SHP77 (cell line): ENCODE measurements around the gene UBAP2L.
"Not testable (repeated sequence)": the region's sequence is repeated elsewhere in the genome, so short reads cannot be mapped to it uniquely, and the experiment has no call there.

Experiments
- DNase-seq, 2 experiments: peaks; one replicate each; lab custom pipeline; 2025; lab: John Stamatoyannopoulos, UW

Gene UBAP2L

DNA sequence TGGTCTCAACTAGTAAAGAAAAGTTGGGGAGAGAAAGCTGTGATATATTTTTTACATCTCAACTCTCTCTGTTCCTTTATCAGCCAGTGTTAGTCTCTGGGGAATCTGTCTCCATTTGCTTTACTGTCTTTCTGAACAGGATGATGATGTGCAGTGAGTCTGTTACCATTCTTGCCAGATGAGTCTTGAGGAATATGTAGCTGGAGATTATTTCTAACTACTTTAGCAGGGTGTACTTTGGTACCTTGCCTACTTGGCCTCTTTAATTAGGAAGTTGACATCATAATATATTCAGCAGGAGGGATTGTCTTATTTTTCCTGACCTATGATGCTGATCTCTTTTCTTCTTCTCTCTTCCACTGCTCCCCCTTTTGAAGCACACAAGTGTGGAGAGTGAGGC lies 35.9 kb downstream of the UBAP2L start:
- DNase-seq = no peak

DNA sequence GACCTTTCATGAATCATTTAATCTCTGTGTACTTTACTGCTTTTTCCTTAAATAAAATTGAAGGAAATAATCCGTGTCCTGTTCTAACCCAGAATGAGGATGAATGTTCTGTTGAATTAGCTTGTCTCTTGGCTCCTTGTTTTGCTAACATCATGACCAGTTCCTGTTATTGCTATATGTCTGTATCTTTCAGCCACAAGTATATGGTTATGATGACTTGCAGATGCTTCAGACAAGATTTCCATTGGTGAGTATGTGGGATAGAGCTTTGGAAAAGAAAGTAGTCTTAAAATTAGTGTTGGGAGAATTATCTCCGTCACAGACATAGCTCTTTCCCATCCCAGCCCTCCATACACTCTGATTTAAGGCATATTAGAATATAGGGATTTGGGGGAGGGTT lies 38.0 kb downstream of the UBAP2L start:
- DNase-seq = no peak

GRCh38 chr1:154260127-154260526 lies 39.4 kb downstream of the UBAP2L start:
- DNase-seq = no peak

- DNase-seq = no peak
Observed at GRCh38 chr1:154263465-154264332, 42.9 kb downstream of the UBAP2L start.

DNA sequence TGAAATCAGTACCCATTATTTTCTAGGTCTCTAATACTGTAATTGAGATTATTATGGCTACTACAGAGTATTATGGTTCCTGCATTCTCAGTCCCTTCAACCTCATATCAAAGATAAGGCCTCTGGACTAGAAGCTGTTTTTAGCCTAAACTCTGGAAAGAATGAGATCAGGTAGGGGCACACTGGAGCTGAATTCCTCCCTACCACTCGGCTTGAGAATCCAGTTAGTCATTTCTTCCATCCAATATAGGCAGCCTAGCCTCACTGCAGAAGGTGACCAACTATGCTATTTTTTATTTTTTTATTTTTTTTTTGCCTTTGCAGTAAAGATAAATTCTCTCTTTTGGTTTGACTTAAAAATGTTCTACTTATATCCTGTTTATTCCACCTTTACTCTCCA lies 43.7 kb downstream of the UBAP2L start:
- DNase-seq = no peak

DNA sequence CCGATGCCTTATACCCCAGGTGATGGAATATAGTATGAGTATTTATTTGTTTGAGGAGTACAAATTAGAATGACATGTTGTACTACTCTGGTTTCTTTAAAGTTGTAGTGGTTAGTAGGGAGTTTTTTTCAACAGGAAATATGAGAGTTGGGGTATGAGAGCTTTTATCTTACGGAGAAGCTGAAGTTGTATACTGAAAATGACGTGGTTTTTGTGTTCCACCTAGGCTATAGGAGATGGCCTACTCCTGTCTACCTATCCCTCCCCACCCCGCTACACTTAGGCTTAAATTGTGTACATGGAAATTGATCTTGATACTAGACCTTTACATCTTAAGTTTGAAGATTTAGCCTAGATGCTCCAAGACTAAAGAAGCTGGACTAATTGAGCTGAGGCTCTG lies 44.8 kb downstream of the UBAP2L start:
- no peak for DNase-seq

- no peak for DNase-seq
Observed at GRCh38 chr1:154270833-154271232, 50.1 kb downstream of the UBAP2L start.

DNA sequence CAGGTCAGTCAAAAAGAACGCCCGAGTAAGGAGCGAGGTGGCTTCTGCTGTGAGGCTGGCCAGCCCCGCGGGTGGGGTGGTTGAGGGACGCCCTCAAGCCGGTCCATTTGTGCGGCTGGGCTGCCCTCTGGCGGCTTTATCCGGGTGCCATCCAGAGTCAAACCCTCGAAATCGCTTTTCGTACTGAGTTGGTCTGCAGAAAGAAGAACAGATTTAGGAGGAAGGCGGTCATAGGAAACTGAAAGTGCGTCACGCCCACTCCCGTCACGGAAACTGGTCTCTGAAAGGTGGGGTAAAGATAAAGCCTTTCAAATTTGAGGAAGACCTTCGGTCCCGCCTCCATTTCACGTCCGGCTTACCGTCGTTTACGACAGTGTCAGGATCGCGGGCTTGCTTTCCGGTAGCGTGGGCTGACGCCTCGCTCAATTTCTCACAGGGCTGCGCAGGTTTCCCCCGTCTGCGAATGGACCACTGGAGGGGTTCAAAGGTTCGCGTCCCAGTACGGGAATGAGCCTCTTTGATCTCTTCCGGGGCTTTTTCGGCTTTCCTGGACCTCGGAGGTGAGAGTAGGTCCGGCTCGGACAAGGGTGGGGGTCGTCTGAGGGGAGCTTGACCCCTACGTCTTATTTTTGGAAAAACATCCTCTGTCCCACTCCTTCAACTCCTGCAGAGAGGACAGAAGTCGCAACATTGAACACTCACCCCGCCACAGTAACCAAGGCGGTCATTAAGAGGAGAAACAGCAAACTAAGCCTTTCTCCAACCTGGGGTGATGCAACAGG lies 51.7 kb downstream of the UBAP2L start, which contains the start of gene HAX1:
HAX1 (plus strand) TSS at position 413 of the 782 bp plus-strand sequence; CDS start at position 508, 95 bp downstream.
- DNase-seq = peak; percentile 98 to 99

DNA sequence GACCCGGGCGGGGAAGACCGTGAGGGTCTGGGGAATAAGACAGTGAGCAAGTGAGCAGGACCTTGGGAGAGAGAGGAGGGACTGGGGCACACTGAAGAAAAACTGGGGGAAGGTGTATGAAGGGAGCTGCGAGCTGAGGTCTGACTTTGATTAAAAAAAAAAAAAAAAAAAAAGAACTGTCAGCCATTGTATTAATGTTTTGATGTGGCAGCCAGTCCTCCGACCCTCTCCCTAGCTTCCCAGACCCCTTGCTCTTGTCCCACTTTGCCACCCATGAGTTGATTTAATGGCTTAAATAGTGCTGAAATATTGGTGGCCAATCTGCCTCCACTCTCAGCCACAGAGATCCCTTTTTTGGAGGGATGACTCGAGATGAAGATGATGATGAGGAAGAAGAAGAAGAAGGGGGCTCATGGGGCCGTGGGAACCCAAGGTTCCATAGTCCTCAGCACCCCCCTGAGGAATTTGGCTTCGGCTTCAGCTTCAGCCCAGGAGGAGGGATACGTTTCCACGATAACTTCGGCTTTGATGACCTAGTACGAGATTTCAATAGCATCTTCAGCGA lies 52.3 kb downstream of the UBAP2L start:
- no peak for DNase-seq

GRCh38 chr1:154276797-154277196 lies 56.0 kb downstream of the UBAP2L start:
- DNase-seq = peak; percentile 18 to 23

DNA sequence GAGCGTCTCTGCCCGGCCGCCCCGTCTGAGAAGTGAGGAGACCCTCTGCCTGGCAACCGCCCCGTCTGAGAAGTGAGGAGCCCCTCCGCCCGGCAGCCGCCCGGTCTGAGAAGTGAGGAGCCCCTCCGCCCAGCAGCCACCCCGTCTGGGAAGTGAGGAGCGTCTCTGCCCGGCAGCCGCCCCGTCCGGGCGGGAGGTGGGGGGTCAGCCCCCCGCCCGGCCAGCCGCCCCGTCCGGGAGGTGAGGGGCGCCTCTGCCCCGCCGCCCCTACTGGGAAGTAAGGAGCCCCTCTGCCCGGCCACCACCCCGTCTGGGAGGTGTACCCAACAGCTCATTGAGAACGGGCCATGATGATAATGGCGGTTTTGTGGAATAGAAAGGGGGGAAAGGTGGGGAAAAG lies 66.8 kb downstream of the UBAP2L start:
- DNase-seq = not testable (repeated sequence)

GRCh38 chr1:154288661-154289060 lies 67.9 kb downstream of the UBAP2L start:
- DNase-seq = no peak

DNA sequence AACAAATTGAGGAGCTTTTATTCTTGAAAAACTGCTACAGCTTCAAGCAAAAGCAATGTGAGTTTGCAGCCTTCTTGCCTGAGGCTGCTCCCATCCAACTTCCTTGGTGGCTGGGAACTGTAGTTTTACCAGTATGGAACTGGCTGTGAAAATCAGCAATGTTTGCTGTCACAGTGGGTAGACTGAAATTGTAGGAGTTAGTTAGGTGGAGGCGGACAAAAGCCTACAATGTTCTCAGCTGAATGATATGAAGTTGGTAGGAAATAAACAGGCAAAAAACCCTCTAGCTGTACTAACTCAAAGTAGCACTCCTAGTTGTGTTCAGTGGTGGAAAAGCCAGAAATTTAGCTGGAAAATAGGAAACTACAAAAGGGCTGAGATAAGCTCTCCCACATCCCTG lies 70.2 kb downstream of the UBAP2L start:
- no peak for DNase-seq

DNA sequence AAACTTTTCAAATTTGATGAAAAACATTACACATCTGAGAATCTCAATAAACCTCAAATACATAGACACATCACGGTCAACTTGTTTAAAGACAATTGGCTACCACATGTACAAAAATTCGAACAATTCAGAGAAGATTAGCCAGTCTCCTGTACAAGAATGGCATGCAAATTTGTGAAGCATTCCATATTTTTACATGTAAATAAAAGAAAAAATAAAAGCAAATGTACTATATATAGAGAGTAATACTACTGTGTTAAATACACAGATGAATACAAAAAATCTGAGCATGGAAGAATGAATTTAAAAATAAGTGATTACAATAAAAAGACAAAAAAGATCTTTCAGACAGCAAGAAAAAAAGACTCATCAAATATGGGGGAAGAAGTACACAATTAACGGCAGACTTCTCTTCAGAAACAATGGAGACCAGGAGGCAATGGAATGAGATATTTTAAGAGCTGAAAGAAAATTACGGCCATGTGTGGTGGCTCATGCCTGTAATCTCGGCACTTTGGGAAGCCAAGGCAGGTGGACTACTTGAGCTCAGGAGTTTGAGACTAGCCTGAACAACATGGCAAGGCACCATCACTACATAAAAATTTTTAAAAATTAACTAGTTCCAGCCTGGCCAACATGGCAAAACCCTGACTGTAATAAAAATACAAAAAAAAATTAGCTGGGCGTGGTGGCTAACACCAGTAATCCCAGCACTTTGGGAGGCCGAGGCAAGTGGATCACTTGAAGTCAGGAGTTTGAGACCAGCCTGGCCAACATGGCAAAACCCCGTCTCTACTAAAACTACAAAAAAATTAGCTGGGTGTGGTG lies 74.9 kb downstream of the UBAP2L start:
- DNase-seq = no peak

GRCh38 chr1:154301582-154301981 lies 80.8 kb downstream of the UBAP2L start:
- no peak for DNase-seq

GRCh38 chr1:154304664-154305337 lies 84.0 kb downstream of the UBAP2L start:
- no peak for DNase-seq

DNA sequence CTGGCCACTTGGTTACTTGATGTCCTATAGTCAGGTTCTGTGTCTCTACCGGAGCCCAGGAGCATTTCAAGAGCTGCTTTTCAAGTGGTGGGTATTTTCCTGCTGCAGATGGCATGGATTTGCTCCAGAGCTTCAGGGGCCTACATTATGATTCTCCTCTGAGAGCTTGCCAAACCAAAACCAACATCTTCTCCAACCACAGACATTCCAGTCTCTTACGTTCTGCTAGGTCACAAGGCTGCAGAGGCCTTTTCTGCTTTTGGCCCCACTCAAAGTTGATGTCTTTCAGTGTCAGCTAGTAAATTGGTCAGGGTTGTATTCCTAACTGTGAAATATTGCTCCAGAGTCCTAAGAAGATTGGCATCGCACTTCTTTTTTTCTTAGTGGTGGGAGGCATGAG lies 85.4 kb downstream of the UBAP2L start:
- no peak for DNase-seq

- DNase-seq = not testable (repeated sequence)
Observed at GRCh38 chr1:154307670-154308270, 87.0 kb downstream of the UBAP2L start.

DNA sequence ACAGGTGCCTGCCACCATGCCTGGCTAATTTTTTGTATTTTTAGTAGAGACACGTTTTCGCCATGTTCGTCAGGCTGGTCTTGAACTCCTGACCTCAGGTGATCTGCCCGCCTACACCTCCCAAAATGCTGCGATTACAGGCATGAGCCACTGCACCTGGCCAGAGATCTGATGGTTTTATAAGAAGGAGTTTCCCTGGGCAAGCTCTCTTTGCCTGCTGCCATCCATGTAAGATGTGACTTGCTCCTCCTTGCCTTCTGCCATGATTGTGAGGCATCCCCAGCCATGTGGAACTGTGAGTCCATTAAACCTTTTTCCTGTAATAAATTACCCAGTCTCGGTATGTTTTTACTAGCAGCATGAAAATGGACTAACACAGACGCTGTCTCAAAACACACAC lies 88.4 kb downstream of the UBAP2L start:
- DNase-seq = not testable (repeated sequence)

- DNase-seq = not testable (repeated sequence)
Observed at GRCh38 chr1:154312229-154313065, 91.7 kb downstream of the UBAP2L start.
